CD4-positive, alpha-beta T cell treated with Interleukin-4 for 4 hours (primary cell): ENCODE measurements around the gene POMGNT1.

Experiments used
- DNase-seq: peaks from one replicate; pipeline ENCODE4 v3.0.0-alpha.2; 2020

Gene POMGNT1

DNA sequence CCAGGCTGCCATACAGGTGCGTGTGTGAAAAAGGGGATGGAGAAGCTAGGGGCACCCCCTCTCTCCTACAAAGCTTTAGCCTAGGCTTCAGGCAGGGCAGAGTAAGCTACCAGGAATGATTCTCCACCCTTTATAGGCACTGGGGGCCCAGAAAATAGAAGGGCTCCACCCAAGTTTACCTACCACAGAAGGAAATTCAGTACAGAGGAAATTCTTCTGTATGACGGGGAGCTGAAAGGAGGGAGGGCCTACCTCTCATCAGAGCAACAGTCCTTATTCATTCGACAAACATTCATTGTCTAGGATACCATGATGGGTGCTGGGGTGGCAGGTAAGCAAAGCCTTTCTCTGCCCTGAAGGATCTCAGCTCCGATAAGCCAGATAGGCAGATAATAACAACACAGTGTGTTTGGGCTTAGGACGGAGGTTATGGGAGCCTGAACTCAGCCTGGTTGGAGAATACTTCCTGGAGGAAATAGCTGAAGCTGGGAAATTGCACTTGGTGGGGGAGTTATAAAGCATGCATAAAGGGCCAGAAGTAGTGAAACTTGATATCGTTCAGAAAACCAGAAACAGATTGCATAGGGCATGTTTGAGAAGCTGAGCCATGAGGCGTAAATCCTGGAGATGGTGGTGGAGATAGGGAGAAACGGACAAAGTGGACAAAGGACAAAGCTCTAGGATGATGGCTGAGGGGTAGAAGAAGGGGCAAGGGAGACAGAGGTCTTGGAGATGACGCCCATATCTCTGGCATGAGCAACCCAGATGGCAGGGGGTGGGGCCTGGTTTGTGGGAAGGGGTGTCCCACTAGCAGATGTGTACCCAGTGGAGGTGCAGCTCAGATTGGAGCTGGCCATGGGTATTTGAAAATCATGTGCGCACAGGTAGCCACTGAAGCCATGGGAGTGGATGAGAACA lies 16.6 kb downstream of the POMGNT1 start:
- no peak for DNase-seq

DNA sequence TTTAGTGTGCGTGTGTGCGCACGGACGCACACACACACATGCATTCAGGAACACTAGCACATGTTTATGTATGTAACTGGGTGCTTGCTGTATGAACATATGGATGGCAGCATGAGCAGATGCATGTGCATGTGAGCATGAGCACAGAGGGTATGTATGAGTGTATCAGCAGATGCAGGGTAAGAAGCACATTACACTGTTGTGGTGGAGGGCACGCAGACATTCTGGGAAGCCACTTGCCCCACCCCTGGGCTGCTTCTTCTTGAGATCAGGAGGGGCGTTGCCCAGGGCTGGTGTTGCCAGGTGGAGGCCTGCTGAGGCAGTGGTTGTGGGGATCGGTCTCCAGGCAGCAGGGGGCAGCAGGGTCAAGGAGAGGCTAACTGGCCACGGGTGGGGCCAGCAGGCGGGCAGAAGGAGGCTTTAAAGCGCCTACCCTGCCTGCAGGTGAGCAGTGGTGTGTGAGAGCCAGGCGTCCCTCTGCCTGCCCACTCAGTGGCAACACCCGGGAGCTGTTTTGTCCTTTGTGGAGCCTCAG lies 18.1 kb downstream of the POMGNT1 start:
- DNase-seq: no peak

DNA sequence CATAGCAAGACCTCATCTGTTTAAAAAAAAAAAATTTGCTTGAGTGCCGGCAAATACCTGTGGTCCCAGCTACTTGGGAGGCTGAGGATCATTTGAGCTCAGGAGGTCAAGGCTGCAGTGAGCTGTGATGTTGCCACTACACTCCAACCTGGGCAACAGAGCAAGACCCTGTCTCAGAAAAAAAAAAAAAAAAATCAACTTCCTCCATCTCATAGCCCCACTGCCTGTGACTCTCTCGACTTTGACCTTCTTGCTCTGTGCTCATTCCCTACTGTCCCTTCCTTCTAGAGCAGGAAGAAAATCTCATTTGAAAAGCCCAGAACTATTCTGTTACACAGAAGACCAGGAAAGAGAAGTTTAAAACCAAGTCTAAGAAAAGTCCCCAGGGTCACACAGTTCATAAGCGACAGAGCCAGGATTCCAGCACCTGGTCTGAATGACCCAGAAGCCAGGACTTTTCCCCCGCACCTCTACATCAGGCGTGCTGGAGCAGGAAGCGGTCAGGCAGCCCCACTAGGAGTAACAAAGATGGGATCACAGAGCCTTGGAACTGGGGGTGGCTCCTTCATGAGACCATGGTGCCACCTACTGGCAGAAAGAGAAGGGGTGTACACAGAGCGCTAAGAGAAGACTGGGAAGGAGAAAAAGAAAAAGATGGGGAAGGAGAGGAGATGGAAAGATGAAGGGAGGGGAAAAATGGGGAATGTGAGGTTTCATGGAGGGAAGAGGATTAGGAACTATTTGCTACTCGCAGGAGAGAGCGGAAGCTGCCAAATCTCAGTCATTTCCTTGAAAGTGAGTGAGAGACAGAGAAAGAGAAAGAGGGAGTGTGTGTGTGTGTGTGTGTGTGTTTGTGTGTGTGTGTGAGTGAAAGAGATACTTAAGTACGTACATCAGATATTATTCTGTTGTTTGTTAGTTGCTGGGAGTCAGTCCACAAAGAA lies 18.8 kb downstream of the POMGNT1 start:
- DNase-seq: peak; percentile 72

DNA sequence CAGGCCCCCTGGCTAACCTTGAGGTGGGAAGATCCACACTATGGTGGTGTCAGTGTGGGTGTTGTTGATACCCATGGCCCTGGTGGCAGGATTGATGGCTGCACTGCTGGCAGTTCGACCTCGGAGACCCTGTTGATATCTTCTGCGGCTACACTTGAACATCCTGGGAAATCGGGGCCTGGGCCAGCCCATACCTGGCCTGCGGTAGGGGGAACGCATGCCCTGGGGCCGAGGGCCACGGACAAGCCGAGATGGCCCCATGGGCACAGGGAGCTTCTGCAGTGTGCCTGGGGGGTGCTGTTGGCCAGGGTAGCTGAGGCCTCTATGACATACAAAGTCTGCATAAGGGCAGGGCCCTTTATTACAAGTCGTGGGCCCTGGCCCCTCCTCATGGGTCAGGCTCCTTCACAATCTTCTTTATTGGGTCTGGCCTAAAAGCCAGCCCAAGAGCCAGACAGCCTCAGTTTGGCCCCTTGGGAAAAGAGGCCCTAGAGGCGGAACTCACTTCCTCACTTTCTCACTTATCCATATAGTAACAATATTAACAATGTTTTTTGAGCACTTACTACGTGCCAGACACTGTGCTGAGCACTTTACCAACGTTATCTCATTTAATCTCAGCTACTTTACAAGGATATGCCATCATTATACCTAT lies 21.9 kb downstream of the POMGNT1 start, which contains the start of gene P3R3URF:
TSS of gene P3R3URF (minus strand) at position 278 of the 655 bp plus-strand sequence. CDS start at position 261, 17 bp downstream.
- no peak for DNase-seq

DNA sequence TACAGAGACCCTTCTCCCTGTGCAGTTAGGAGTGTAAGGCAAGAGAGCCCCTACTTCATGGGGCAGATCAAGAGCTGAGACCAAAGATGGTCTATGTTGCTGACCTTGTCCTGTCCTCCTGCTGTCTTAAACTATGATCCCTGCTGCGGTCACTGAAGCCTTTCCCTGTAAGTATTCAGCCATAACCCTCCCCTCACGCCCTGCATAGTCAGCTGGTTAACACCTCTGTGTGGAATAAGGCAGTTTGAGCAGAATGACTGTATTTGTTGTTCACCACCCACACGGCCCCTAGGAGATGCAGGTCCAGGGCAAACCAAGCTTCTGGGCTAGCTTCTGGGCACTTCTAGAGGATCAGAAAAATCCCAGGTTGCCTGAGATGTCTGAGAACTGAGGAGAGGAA lies 23.0 kb downstream of the POMGNT1 start:
- DNase-seq: no peak

DNA sequence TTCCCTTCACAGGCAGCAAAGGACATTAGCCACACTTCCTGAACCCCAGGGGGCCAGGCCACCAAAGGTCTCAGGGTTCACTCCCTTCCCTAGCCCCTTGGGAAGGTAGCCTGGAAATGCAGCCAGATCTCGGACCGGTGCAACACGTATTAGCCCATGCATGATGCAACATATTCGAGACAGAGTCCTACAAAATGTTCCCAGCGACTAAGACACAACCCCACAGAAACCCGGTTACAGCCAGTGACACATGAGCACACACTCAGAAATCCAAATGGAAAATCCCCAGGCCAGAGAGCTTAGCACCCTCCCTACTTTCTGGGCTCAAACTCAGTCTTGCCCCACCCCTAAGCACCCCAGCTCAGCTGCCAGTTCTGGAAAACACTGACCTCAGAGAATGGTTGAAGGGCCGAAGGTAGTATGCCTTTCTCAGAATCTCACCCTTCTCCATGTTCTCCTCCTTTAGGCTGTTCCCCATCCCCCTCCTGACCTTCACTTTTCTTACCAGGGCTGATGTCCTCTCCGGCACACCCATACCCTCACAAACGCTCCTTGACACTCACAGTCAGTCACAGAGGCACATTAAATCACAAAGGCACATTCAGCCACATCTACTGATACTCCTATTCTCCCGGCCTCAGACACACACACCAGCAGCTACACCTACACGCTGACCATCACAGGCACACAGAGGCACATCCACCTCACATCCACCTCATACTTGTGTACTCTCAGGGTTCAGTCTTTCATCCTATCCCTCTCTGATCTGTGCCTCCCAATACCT lies 23.6 kb downstream of the POMGNT1 start, which contains the start of gene TSPAN1:
TSS of gene TSPAN1 (plus strand) at position 640 of the 784 bp plus-strand sequence. CDS start 6,021 bp downstream, outside the sequence.
- DNase-seq: no peak

DNA sequence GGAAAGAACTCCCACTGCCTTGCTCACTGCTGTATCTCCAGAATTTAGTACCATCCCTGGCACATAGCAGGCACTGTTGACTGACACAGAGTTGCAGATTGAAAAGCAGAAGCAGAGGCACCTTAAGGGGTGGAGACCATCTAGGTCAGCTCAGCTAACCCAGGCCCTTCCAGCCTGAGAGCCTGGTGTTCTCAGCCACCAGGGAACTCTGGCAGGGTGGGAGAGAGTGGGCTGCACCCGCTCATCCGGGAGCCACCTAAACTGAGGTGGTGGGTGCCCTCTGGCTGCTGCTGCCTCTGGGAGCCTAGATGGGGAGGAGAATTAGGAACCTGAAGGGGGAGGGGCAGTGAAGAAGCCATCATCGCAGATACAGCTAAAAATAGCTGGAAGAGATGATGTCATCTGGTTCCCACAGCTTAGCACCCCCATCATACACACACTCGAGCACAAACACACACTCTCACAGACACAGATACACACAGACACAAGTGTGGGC lies 24.8 kb downstream of the POMGNT1 start:
- no peak for DNase-seq

DNA sequence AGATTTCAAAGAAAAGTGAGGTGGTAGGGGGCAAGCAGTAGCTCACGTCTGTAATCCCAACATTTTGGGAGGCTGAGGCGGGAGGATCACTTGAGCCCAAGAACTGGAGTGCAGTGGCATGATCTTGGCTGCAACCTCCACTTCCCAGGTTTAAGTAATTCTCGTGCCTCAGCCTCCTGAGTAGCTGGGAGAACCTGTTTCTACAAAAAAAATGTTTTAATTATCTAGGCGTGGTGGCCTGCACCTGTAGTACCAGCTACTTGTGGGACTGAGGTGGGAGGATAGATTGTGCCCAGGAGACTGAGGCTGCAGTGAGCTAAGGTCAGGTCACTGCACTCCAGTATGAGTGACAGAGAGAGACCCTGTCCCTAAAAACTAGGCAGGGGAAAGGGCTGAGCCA lies 25.9 kb downstream of the POMGNT1 start:
- no peak for DNase-seq

DNA sequence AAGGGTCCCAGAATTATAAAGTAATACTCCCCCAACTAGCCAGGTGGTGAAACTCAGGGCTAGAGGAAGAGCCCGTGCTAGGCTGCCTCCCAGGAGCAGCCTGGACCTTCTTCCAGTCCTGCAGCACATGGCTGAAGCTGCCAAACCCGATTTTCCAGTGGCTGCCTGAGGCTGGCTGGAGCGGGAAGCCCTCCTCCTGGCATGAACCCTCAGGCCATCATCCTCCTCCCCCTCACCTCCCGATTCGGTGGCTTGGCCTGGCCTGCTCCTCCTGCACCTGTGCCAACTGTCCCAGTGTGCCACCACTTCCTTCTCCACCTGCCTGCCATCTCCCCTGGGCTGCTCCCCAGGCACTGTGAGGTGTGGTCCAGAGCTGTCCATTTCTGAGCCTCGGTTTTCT lies 26.4 kb downstream of the POMGNT1 start:
- DNase-seq: no peak

DNA sequence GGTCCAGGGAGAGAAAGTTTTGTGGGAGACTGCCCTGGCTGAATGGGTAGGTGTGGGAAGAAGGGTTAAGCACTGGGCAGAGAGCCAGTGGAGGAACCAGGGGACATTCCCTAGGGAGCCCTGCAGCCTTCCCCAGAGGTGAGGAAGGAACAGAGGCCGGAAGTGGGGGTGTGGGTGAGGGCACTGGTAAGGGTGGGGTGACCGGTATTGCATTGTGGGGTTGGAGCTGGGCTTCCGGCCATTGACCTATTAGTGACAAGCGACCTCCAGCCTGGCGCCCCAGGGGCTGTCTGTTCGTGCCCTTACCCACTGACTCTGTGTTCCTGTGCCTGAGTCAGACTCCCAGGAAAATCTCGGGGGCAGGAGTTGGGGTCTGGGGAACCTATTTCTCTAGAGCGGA lies 26.9 kb downstream of the POMGNT1 start:
- DNase-seq: no peak

DNA sequence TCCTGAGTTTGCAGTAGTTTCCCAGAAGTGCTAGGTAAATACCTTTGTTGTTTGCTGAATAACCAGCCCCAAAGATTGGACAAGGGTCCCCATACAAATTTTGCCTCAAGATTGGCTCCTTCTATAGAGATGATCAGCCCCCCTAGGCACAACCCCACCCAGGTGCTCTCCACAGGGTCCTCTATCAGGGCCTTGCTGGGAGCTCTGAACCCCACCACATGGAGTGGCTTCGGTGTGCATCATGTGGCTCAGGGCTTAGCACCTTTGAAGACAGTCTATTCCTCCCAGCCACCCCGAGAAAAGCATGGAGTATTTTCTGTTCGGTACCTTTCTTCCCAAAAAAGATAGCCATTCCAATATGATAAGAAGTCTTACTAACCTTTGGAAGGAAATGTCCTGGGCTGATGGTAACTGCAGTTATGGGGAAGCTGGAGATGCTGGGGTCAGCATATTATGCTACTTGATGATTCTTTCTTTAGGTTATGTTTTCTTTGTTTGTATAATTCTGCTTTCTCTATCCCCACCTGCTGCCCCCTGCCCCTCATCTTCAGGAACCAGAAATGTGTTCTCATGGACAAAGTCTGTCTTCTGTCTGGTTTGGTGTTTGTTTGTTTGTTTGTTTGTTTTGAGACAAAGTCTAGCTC lies 28.3 kb downstream of the POMGNT1 start:
- DNase-seq: no peak

DNA sequence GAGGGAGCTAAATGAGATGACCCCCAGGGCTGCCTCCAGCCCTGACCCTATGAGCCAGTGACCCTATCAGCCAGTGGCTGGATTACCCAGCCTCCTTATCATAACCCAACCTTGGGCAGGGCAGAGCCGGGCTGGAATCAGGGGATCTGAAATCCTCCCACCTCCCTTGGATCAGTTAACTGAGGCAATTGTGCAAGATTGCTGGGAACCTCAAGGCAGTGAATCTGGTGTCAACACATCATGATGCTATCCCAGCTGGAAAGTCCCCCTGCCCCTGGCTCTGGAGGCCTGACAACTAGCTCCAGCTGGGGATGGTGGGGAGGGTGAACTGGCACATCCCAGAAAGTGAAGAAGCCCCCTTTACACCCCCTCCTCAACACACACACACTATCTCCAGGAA lies 29.8 kb downstream of the POMGNT1 start:
- no peak for DNase-seq

DNA sequence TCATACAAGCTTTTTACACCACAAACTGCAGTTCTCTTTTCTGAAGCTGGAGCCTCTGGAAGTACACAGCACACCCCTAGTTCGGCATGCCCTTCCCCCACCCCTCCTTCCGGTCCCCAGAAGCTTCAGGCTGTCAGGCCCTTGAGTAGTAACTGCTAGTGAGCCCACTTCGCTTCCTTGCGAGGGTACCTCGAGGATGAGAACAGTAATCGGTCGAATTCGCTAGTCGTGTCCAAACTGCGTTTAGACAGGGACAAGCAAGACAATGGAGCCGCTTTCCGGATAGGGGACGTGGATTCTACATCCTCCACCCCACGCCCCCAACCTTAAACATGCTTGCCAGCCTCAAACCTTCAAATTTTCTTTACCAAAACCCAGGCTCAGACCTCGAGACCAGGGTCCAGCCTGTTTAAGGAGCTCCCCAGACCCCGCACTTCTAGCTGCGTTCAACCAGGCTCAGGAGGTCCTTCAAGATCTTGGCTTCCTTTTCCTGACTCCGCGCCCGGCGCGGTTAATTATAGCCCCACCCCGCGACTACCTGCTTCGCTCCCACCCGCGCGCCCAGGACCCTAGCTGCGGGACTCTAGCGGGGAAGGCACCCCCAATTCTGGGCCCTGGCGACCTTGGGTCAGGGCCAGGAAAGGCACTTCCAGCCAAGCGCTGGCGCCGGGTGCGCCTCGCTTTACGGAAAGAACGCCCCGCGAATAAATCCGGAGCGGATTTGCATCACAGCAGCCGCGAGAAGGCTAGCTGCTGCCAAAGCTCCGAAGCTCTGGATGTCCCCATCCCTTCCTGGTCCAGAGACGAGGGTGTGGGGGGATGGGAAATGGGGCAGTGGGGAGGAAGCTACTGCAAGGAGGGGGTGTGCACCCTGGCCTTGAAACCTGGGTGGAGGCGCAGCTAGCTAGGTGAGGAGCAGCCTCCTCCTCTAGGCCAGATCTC lies 31.4 kb downstream of the POMGNT1 start:
- peak; percentile 22 for DNase-seq

DNA sequence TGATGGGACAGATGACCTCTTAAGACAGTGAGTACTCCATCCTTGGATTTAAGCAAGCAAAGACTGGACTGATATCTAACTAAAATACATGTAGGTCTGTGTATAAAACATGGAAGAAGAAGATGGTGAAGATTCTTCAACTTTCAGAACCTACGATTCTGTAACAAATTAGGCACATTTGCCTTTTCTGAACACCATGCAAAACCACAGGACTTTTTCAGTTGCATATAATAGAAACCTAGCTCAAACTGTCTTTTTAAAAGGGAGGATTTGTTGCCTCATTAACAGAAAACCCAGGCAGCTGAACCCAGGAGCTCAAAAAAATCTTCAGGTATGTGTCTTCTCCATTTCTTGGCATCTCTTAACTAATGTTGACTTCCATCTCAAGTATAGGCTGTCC lies 38.0 kb downstream of the POMGNT1 start:
- DNase-seq: no peak

DNA sequence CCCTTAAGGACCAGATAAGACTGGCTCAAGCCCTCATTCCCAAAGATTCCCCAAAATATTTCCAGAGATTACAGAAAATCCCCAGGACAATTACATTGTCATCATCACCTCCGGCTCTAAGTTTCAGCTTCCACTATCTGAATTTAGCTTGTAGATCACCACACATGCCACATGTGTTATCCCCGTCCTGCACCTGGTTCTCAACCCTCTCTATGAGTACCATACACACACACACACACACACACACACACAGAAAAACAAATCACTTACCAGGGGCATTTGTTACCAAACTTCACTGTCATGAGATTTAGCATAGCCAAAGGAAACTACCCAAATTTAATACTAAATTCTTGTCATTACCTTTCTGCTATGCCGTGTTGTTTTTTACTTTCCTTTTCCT lies 38.7 kb downstream of the POMGNT1 start:
- no peak for DNase-seq

DNA sequence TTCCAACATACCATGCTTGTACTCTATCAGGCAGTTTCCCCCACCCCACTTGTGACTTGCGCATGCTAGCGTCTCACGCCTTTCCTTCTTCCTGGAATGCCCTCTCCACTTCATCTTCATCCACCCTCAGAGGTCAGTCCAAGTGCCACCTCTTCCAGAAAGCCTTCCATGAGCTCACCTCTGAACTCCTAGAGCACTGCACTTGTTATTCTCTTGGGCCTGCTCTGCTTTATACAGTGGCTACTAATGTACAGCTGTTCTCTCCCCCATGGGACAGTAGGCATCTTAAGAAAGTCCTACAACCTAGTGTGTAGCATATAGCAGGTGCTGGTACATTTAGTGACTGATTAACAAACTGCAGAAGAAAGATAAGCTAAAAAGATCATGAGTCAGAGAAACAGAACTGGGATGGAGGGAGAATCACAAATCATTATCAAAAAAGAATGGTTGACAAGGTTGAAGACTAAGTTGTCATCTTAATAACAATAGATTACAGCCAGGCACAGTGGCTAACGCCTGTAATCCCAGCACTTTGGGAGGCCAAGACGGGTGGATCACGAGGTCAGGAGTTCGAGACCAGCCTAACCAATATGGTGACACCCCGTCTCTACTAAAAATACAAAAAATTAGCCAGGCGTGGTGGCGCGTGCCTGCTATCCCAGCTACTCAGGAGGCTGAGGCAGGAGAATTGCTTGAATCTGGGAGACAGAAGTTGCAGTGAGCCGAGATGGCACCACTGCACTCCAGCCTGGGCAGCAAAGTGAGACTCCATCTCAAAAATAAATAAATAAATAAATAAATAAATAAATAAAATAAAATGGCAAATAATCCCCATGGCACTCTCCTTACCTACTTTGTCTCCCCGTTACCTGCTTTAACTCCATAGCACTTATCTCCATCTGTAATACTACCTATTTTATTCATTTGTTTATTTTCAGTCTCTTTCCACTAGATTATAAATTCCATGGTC lies 39.6 kb downstream of the POMGNT1 start:
- no peak for DNase-seq

DNA sequence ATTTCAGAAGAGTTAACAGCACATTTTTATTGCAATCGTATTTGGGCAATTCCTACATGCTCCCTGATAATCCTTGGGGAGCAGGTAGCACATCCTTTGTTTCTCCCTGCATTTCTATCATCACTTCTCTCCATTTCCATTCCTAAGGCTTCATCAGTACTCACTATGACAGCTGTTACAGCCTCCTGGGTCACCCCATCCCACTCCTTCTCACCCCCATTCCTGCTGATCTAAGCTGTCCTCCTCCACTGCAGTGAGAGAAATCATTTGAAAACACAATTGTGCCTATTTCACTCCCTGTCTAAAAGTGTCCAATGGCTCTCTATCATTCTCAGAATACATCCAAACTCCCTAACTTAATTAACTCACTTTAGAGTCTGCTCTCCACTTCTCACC lies 40.3 kb downstream of the POMGNT1 start:
- DNase-seq: no peak

DNA sequence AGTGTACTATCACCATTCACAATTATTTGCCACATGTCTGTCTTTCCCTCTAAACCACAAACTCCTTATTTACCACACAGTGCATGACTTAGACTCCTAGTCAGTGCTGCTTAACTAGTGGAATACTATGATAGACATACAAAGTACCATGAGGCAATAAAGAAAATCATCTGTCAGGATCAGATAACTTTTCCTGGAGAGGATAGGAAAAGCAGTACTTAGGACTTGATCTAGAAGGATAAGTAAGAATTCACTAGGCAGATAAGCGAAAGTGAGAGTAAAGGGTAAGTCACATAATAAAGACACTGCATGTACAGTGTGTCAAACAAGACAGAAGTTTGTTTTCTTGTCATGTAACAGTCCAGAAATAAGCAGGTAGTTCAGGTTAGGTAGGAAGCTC lies 44.5 kb downstream of the POMGNT1 start:
- no peak for DNase-seq

DNA sequence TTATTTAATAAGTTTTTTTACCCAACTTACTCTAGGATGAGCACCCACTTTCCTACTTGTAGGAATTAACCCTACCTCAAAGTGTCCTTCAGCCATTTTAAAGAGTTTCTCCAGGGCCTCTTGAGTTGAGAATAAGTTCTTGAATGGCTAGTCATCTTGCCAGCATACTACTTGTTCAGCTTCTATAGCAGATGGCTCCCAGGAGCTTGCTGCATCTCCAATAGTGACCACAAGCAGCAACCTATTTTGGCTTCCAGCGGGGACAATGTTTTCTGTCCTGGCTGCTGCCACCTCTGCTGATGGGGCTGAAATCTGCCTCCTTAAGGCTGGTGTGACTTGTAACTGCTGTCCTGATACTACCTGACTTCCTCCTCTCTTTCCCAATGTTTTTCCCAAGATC lies 45.0 kb downstream of the POMGNT1 start:
- no peak for DNase-seq
